Central memory CD8-positive, alpha-beta T cell (primary cell): Measurements from ENCODE around the gene PAAF1.

Experiments
- ATAC-seq: fragments of 150-1000 bp; cut with Tn5 transposase; replicated peaks from 2 replicates; pipeline ENCODE4 v1.10.0; 2022; ENCODE audit warnings: mild to moderate bottlenecking, moderate FRiP score, moderate number of reproducible peaks; ENCODE audit not compliant: poor library complexity, severe bottlenecking; ENCODE audit errors: extremely low read depth
- DNase-seq, 2 donors: peaks; one replicate each; pipeline ENCODE4 v3.0.0; 2021; ENCODE audit warnings: low spot score in 2 of 2
- H3K27ac Mint-ChIP-seq: one replicate; pipeline ENCODE4 v1.8.0; 2022; ENCODE audit warnings: low read depth, mild to moderate bottlenecking, moderate library complexity, mixed read lengths
- H3K27me3 Mint-ChIP-seq: one replicate; pipeline ENCODE4 v1.8.0; 2022; ENCODE audit warnings: mixed read lengths
- H3K36me3 Mint-ChIP-seq: one replicate; pipeline ENCODE4 v1.8.0; 2022; ENCODE audit warnings: mild to moderate bottlenecking, moderate library complexity, mixed read lengths; ENCODE audit not compliant: insufficient read depth
- H3K4me1 Mint-ChIP-seq: one replicate; pipeline ENCODE4 v1.8.0; 2022; ENCODE audit warnings: mixed read lengths
- H3K4me3 Mint-ChIP-seq: one replicate; pipeline ENCODE4 v1.8.0; 2022; ENCODE audit warnings: mild to moderate bottlenecking, moderate library complexity, mixed read lengths
- H3K9me3 Mint-ChIP-seq: one replicate; pipeline ENCODE4 v1.8.0; 2022; ENCODE audit warnings: mixed read lengths

Gene PAAF1

GRCh38 chr11:73876424-73877310, at the start of gene PAAF1, which contains the start of gene COA4:
Gene PAAF1, plus strand, starts transcription at chr11:73876999. Its CDS starts 23 bp downstream, at chr11:73877022.
Gene COA4, minus strand, starts transcription at chr11:73876846. Its CDS starts 3,468 bp downstream, at chr11:73873378.
- Mint-ChIP-seq H3K27me3 (no peaks in the 10 kb centered on the region), H3K27ac (peak within 1 kb of the TSS; percentile 98), H3K4me1 (peaks cover 36% of the 10 kb centered on the region), H3K9me3 (no peaks in the 10 kb centered on the region), H3K4me3 (peak within 1 kb of the TSS; percentile 97), H3K36me3 (peaks cover 31% of the 10 kb centered on the region)
- peak; percentile 99 for ATAC-seq
- peak; percentile 81 to 88 for DNase-seq

GRCh38 chr11:73830261-73830660, 46.5 kb upstream of the PAAF1 start:
- Mint-ChIP-seq H3K4me1 (no peaks in the 10 kb centered on the region), H3K27me3 (no peaks in the 10 kb centered on the region), H3K4me3 (no peak overlapping the region), H3K9me3 (no peaks in the 10 kb centered on the region), H3K27ac (no peak overlapping the region), H3K36me3 (peaks cover 32% of the 10 kb centered on the region)
- no peak for ATAC-seq
- no peak for DNase-seq

GRCh38 chr11:73833067-73833466, 43.7 kb upstream of the PAAF1 start:
- Mint-ChIP-seq H3K36me3 (peaks cover 28% of the 10 kb centered on the region), H3K4me3 (no peak overlapping the region), H3K27me3 (no peaks in the 10 kb centered on the region), H3K27ac (no peak overlapping the region), H3K4me1 (no peaks in the 10 kb centered on the region), H3K9me3 (no peaks in the 10 kb centered on the region)
- DNase-seq (no peak), ATAC-seq (no peak)

GRCh38 chr11:73838443-73839122, 38.2 kb upstream of the PAAF1 start:
- H3K36me3 Mint-ChIP-seq: peaks cover 20% of the 10 kb centered on the region
- H3K4me1 Mint-ChIP-seq: peaks cover 7% of the 10 kb centered on the region
- H3K27me3 Mint-ChIP-seq: no peaks in the 10 kb centered on the region
- no peaks in the 10 kb centered on the region for H3K9me3 Mint-ChIP-seq
- DNase-seq (no peak), ATAC-seq (no peak)
- no peak overlapping the region for H3K4me3 Mint-ChIP-seq
- H3K27ac Mint-ChIP-seq: peak overlapping the region; percentile 41

- no peak for ATAC-seq
These were observed 37.7 kb upstream of the PAAF1 start for GRCh38 chr11:73839123-73839457.

GRCh38 chr11:73851046-73851764, 25.6 kb upstream of the PAAF1 start:
- H3K9me3 Mint-ChIP-seq: no peaks in the 10 kb centered on the region
- peaks cover 17% of the 10 kb centered on the region for H3K36me3 Mint-ChIP-seq
- no peak for DNase-seq
- no peaks in the 10 kb centered on the region for H3K4me1 Mint-ChIP-seq
- no peak overlapping the region for H3K27ac Mint-ChIP-seq
- H3K4me3 Mint-ChIP-seq: no peak overlapping the region
- no peaks in the 10 kb centered on the region for H3K27me3 Mint-ChIP-seq
- no peak for ATAC-seq

More at GRCh38 chr11:73839123-73839457, 37.7 kb upstream of the PAAF1 start:
- Mint-ChIP-seq H3K4me3 (no peak overlapping the region), H3K36me3 (peaks cover 20% of the 10 kb centered on the region), H3K27ac (peak overlapping the region; percentile 32), H3K9me3 (no peaks in the 10 kb centered on the region), H3K4me1 (peaks cover 7% of the 10 kb centered on the region), H3K27me3 (no peaks in the 10 kb centered on the region)
- no peak for DNase-seq

- Mint-ChIP-seq H3K36me3 (peaks cover 15% of the 10 kb centered on the region), H3K27ac (no peak overlapping the region), H3K4me1 (no peaks in the 10 kb centered on the region), H3K4me3 (no peak overlapping the region), H3K27me3 (no peaks in the 10 kb centered on the region), H3K9me3 (no peaks in the 10 kb centered on the region)
- no peak for DNase-seq
- ATAC-seq: no peak
These were observed 24.8 kb upstream of the PAAF1 start for GRCh38 chr11:73852049-73852448.

- no peaks in the 10 kb centered on the region for H3K9me3 Mint-ChIP-seq
- ATAC-seq (no peak), DNase-seq (no peak)
- no peak overlapping the region for H3K4me3 Mint-ChIP-seq
- H3K27me3 Mint-ChIP-seq: no peaks in the 10 kb centered on the region
- H3K36me3 Mint-ChIP-seq: peaks cover 10% of the 10 kb centered on the region
- H3K4me1 Mint-ChIP-seq: no peaks in the 10 kb centered on the region
- no peak overlapping the region for H3K27ac Mint-ChIP-seq
These were observed 22.1 kb upstream of the PAAF1 start for GRCh38 chr11:73854680-73855079.

- Mint-ChIP-seq H3K27ac (no peak overlapping the region), H3K9me3 (no peaks in the 10 kb centered on the region), H3K27me3 (no peaks in the 10 kb centered on the region), H3K36me3 (peaks cover 4% of the 10 kb centered on the region), H3K4me1 (peaks cover 6% of the 10 kb centered on the region), H3K4me3 (no peak overlapping the region)
- DNase-seq: no peak
- no peak for ATAC-seq
These were observed 20.7 kb upstream of the PAAF1 start for GRCh38 chr11:73856031-73856567.

GRCh38 chr11:73859671-73860070, 17.1 kb upstream of the PAAF1 start:
- Mint-ChIP-seq H3K27ac (no peak overlapping the region), H3K9me3 (no peaks in the 10 kb centered on the region), H3K4me3 (no peak overlapping the region), H3K4me1 (peaks cover 6% of the 10 kb centered on the region), H3K27me3 (no peaks in the 10 kb centered on the region), H3K36me3 (peaks cover 12% of the 10 kb centered on the region)
- ATAC-seq: no peak
- no peak for DNase-seq

- Mint-ChIP-seq H3K27ac (no peak overlapping the region), H3K4me3 (no peak overlapping the region), H3K27me3 (no peaks in the 10 kb centered on the region), H3K9me3 (no peaks in the 10 kb centered on the region), H3K36me3 (peaks cover 16% of the 10 kb centered on the region), H3K4me1 (peaks cover 6% of the 10 kb centered on the region)
- ATAC-seq: no peak
- no peak for DNase-seq
These were observed 16.6 kb upstream of the PAAF1 start for GRCh38 chr11:73860202-73860601.

GRCh38 chr11:73862986-73863385, 13.8 kb upstream of the PAAF1 start:
- Mint-ChIP-seq H3K4me1 (peaks cover 6% of the 10 kb centered on the region), H3K27ac (no peak overlapping the region), H3K9me3 (no peaks in the 10 kb centered on the region), H3K27me3 (no peaks in the 10 kb centered on the region), H3K4me3 (no peak overlapping the region), H3K36me3 (peaks cover 19% of the 10 kb centered on the region)
- DNase-seq (no peak), ATAC-seq (no peak)
